ENCODE measurements around the gene CDC42SE1. TPM values are rescaled to one million over a fixed set of nuclear protein-coding genes. Genes with fewer than 3 reads are reported as not detected.

Gene CDC42SE1
- total RNA-seq, 1 donor from 2014 or later, result 180 TPM

DNA sequence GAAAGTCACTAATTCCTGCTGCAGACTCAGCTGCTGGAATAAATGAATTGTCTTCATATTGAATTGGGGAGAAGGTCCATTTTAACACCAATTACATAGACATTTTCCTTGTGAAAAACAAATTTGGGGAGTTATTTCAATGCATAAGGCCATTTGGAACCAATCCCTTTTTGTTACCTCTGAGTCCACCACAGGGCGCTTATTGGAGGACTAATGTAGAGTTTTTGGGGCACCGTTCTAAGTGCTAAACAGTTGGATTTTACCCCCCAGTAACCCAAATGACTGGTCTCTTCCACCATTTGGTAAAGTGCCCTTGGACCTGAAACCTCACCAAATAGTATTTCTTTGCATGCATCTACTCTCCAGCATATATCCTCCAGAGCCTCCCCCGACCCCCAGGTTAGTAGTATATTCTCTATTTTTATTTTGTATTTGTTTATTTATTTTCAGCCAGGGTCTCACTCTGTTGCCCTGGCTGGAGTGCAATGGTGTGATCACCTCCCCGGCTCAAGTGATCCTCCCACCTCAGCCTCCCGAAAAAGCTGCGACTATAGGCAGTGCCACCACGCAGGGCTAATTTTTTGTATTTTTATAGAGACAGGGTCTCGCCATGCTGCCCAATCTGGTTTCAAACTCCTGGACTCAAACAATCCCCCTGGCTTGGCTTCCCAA lies 49.6 kb downstream of the CDC42SE1 start:
- peaks cover 7% of the 10 kb centered on the region for H3K36me3 Mint-ChIP-seq (ENCODE audit: low read depth, unreplicated experiment)
- H3K4me1 Mint-ChIP-seq (ENCODE audit: unreplicated experiment), result peaks cover 35% of the 10 kb centered on the region
- no peak overlapping the region for H3K27ac Mint-ChIP-seq (ENCODE audit: unreplicated experiment)
- peaks cover 9% of the 10 kb centered on the region for H3K27me3 Mint-ChIP-seq (ENCODE audit: unreplicated experiment)
- peak overlapping the region; percentile 97 for H3K4me3 Mint-ChIP-seq (ENCODE audit: unreplicated experiment)
- no peak for TF ChIP-seq CTCF (IDR thresholded peaks at IDR 0.05; ENCODE audit: unreplicated experiment)
- no peaks in the 10 kb centered on the region for H3K9me3 Mint-ChIP-seq (ENCODE audit: unreplicated experiment)
- no peak for DNase-seq (ENCODE audit: low spot score)

DNA sequence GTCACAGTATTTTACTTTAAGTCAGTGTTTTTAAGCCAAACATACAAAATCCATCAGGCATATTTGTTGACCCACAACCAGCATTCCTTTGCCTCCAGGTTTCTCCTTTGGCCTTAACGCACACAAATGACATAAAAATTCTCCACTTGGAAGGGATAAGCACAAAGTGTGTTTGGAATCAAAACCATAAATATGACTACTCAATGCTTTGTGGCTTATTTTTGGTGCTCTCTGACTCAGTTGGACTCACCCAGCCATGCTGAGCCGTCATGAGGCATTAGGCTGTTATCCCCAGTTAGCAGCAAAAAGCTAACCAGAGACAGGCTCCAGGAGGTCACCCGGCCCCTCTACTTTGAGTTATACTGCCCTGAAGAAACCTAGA lies 50.2 kb downstream of the CDC42SE1 start:
- peaks cover 7% of the 10 kb centered on the region for H3K36me3 Mint-ChIP-seq (ENCODE audit: low read depth, unreplicated experiment)
- H3K27ac Mint-ChIP-seq (ENCODE audit: unreplicated experiment), result peak overlapping the region; percentile 95
- H3K4me3 Mint-ChIP-seq (ENCODE audit: unreplicated experiment), result peak overlapping the region; percentile 97
- DNase-seq (ENCODE audit: low spot score), result no peak
- no peak for TF ChIP-seq CTCF (IDR thresholded peaks at IDR 0.05; ENCODE audit: unreplicated experiment)
- peaks cover 35% of the 10 kb centered on the region for H3K4me1 Mint-ChIP-seq (ENCODE audit: unreplicated experiment)
- peaks cover 9% of the 10 kb centered on the region for H3K27me3 Mint-ChIP-seq (ENCODE audit: unreplicated experiment)
- H3K9me3 Mint-ChIP-seq (ENCODE audit: unreplicated experiment), result no peaks in the 10 kb centered on the region

GRCh38 chr1:151008244-151009205 lies 50.9 kb downstream of the CDC42SE1 start, which contains the start of gene PRUNE1:
Gene PRUNE1 (plus strand): TSS chr1:151008449. CDS start chr1:151008633, 184 bp downstream.
- TF ChIP-seq CTCF (IDR thresholded peaks at IDR 0.05; ENCODE audit: unreplicated experiment), result no peak
- peaks cover 9% of the 10 kb centered on the region for H3K27me3 Mint-ChIP-seq (ENCODE audit: unreplicated experiment)
- H3K4me3 Mint-ChIP-seq (ENCODE audit: unreplicated experiment), result peak within 1 kb of the TSS; percentile 97
- H3K9me3 Mint-ChIP-seq (ENCODE audit: unreplicated experiment), result no peaks in the 10 kb centered on the region
- peaks cover 7% of the 10 kb centered on the region for H3K36me3 Mint-ChIP-seq (ENCODE audit: low read depth, unreplicated experiment)
- DNase-seq (ENCODE audit: low spot score), result peak; percentile 98
- peak within 1 kb of the TSS; percentile 98 for H3K27ac Mint-ChIP-seq (ENCODE audit: unreplicated experiment)
- H3K4me1 Mint-ChIP-seq (ENCODE audit: unreplicated experiment), result peaks cover 35% of the 10 kb centered on the region

DNA sequence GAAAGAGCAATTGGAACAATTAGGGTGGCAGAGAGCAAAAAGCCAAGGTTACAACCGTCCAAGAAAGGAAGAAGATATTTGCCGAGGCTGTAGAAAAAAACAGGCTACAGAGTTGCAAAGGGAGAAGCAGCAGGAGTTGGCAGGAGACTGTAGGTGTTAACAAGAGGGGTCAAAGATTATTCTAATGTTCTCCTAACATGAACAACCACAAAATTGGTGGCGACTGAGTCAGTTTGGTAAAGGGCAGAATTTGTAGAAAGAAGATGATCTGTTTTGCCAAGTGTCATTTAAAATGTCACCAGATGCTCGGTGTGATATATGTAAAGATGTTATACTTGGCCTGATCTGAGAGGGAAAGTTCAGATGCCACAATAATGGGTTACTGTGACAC lies 51.6 kb downstream of the CDC42SE1 start:
- peaks cover 39% of the 10 kb centered on the region for H3K4me1 Mint-ChIP-seq (ENCODE audit: unreplicated experiment)
- TF ChIP-seq CTCF (IDR thresholded peaks at IDR 0.05; ENCODE audit: unreplicated experiment), result no peak
- peak overlapping the region; percentile 98 for H3K27ac Mint-ChIP-seq (ENCODE audit: unreplicated experiment)
- H3K9me3 Mint-ChIP-seq (ENCODE audit: unreplicated experiment), result no peaks in the 10 kb centered on the region
- peaks cover 7% of the 10 kb centered on the region for H3K36me3 Mint-ChIP-seq (ENCODE audit: low read depth, unreplicated experiment)
- no peak for DNase-seq (ENCODE audit: low spot score)
- H3K27me3 Mint-ChIP-seq (ENCODE audit: unreplicated experiment), result peaks cover 9% of the 10 kb centered on the region
- H3K4me3 Mint-ChIP-seq (ENCODE audit: unreplicated experiment), result peak overlapping the region; percentile 88
